Mesenchymal stem cell (in vitro differentiated cells and primary cell): ENCODE data around the gene MAFG.
A peak's percentile ranks its signal among the peaks of the same experiment; 100 is the strongest.

Experiments
- DNase-seq: peaks from one replicate; pipeline ENCODE4 v3.0.0-alpha.2; 2013
- H2AFZ ChIP-seq: one replicate; pipeline ENCODE4 v1.6.1; 2013; ENCODE audit warnings: low read depth, mild to moderate bottlenecking, control low read depth, inconsistent platforms, low read length, moderate library complexity
- H2AK5ac ChIP-seq: 2 replicates; pipeline ENCODE4 v1.6.1; 2013; ENCODE audit warnings: low read length, moderate library complexity, mild to moderate bottlenecking, inconsistent platforms; ENCODE audit not compliant: severe bottlenecking
- H2BK120ac ChIP-seq: one replicate; pipeline ENCODE4 v1.6.1; 2013; ENCODE audit warnings: low read depth, mild to moderate bottlenecking, inconsistent platforms, low read length, moderate library complexity
- H2BK12ac ChIP-seq, 2 experiments: one replicate each; pipeline ENCODE4 v1.6.1; 2013; ENCODE audit warnings: inconsistent platforms in 2 of 2, low read length in 2 of 2, mild to moderate bottlenecking in 2 of 2, moderate library complexity in 2 of 2, control low read depth in 1 of 2
- H2BK15ac ChIP-seq: one replicate; pipeline ENCODE4 v1.6.1; 2013; ENCODE audit warnings: mild to moderate bottlenecking, low read depth, inconsistent platforms; ENCODE audit not compliant: poor library complexity, severe bottlenecking
- H2BK5ac ChIP-seq: 2 replicates; pipeline ENCODE4 v1.6.1; 2013; ENCODE audit warnings: low read depth, mild to moderate bottlenecking, low read length, control low read depth, inconsistent platforms; ENCODE audit not compliant: poor library complexity, severe bottlenecking
- H3K14ac ChIP-seq, 2 experiments: one replicate each; pipeline ENCODE4 v1.6.1; 2013; ENCODE audit warnings: inconsistent platforms in 2 of 2, low read length in 2 of 2, control low read depth in 1 of 2, mild to moderate bottlenecking in 1 of 2, moderate library complexity in 1 of 2
- H3K18ac ChIP-seq, 2 experiments: one replicate each; pipeline ENCODE4 v1.6.1; 2013; ENCODE audit warnings: inconsistent platforms in 2 of 2, low read length in 2 of 2, control low read depth in 1 of 2, low read depth in 1 of 2, mild to moderate bottlenecking in 1 of 2
- H3K23ac ChIP-seq, 2 experiments: one replicate each; pipeline ENCODE4 v1.6.1; 2013; ENCODE audit warnings: inconsistent platforms in 2 of 2, low read length in 2 of 2, mild to moderate bottlenecking in 2 of 2, moderate library complexity in 2 of 2, control low read depth in 1 of 2
- H3K27ac ChIP-seq: 2 replicates; pipeline ENCODE4 v1.5.1; 2013; ENCODE audit warnings: mild to moderate bottlenecking, moderate library complexity, low read length, control low read depth, inconsistent platforms; ENCODE audit not compliant: poor library complexity, severe bottlenecking
- H3K27me3 ChIP-seq, 2 experiments: 2 replicates each; pipeline versions ENCODE4 v1.6.1 to v1.7.0; 2013; ENCODE audit warnings: low read length in 2 of 2, mild to moderate bottlenecking in 2 of 2, moderate library complexity in 2 of 2, control low read depth in 1 of 2, inconsistent platforms in 1 of 2; ENCODE audit not compliant: control insufficient read depth in 1 of 2, insufficient read depth in 1 of 2
- H3K36me3 ChIP-seq, 2 experiments: 2 replicates each; pipeline versions ENCODE4 v1.6.1 to v1.7.0; 2013; ENCODE audit warnings: low read length in 2 of 2, control low read depth in 1 of 2, inconsistent platforms in 1 of 2, low read depth in 1 of 2, mild to moderate bottlenecking in 1 of 2; ENCODE audit not compliant: insufficient read depth in 2 of 2, control insufficient read depth in 1 of 2
- H3K4ac ChIP-seq, 2 experiments: one replicate each; pipeline ENCODE4 v1.6.1; 2013; ENCODE audit warnings: inconsistent platforms in 2 of 2, low read length in 2 of 2, mild to moderate bottlenecking in 2 of 2, moderate library complexity in 2 of 2, control low read depth in 1 of 2, low read depth in 1 of 2
- H3K4me1 ChIP-seq: 2 replicates; pipeline ENCODE4 v1.6.1; 2013; ENCODE audit warnings: low read depth, low read length, control low read depth; ENCODE audit not compliant: control insufficient read depth, insufficient read depth
- H3K4me2 ChIP-seq: 2 replicates; pipeline ENCODE4 v1.6.1; 2013; ENCODE audit warnings: low read length, mild to moderate bottlenecking, inconsistent platforms; ENCODE audit not compliant: poor library complexity, severe bottlenecking
- H3K4me3 ChIP-seq, 2 experiments: 2 replicates each; pipeline versions ENCODE4 v1.5.1 to v1.7.0; 2013; ENCODE audit warnings: low read length in 2 of 2, mild to moderate bottlenecking in 2 of 2, control low read depth in 1 of 2, low read depth in 1 of 2; ENCODE audit not compliant: insufficient read depth in 1 of 2
- H3K79me1 ChIP-seq: replicated peaks from 2 replicates; pipeline ENCODE4 v1.6.1; 2013; ENCODE audit warnings: mild to moderate bottlenecking, control low read depth, low read length, inconsistent platforms; ENCODE audit not compliant: poor library complexity, severe bottlenecking
- H3K9ac ChIP-seq: 2 replicates; pipeline ENCODE4 v1.7.0; 2013; ENCODE audit warnings: mild to moderate bottlenecking, low read length, moderate library complexity
- H3K9me3 ChIP-seq: 2 replicates; pipeline ENCODE4 v1.7.0; 2013; ENCODE audit warnings: mild to moderate bottlenecking, low read length; ENCODE audit not compliant: control insufficient read depth
- H4K8ac ChIP-seq: one replicate; pipeline ENCODE4 v1.6.1; 2013; ENCODE audit warnings: inconsistent platforms, mild to moderate bottlenecking, low read length, moderate library complexity
- H4K91ac ChIP-seq: one replicate; pipeline ENCODE4 v1.6.1; 2013; ENCODE audit warnings: mild to moderate bottlenecking, low read length, inconsistent platforms
- WGBS: methylation state at CpG from one replicate; pipeline ENCODE4 v1.1.7; 2013; ENCODE audit warnings: mixed read lengths; 5-methylcytosine and 5-hydroxymethylcytosine counted together

The MAFG gene

GRCh38 chr17:81968850-81969812 is 41.6 kb upstream of the MAFG start:
- no peak overlapping the region for H2AK5ac ChIP-seq
- no peak overlapping the region for H4K8ac ChIP-seq
- H3K9ac ChIP-seq = peak overlapping the region; percentile 16
- H2BK120ac ChIP-seq = no peak overlapping the region
- H3K27me3 ChIP-seq = peaks cover 6 to 26% of the 10 kb centered on the region in 2 experiments
- no peak overlapping the region for H4K91ac ChIP-seq
- H3K79me1 ChIP-seq = no peaks in the 10 kb centered on the region
- H3K4me1 ChIP-seq = peaks cover 19% of the 10 kb centered on the region
- H3K4me3 ChIP-seq = no peak overlapping the region
- H3K9me3 ChIP-seq = peaks cover 5% of the 10 kb centered on the region
- peak overlapping the region in 1 of 2 experiments; percentile 19 for H2BK12ac ChIP-seq
- H3K18ac ChIP-seq = no peak overlapping the region
- H2BK5ac ChIP-seq = no peak overlapping the region
- H3K23ac ChIP-seq = no peak overlapping the region
- H3K14ac ChIP-seq = no peak overlapping the region
- H3K36me3 ChIP-seq = peaks cover 0 to 5% of the 10 kb centered on the region in 2 experiments
- DNase-seq = no peak
- no peak overlapping the region for H3K4ac ChIP-seq
- no peak overlapping the region for H2AFZ ChIP-seq
- WGBS = 94% methylated on average over 12 of the region's 12 CpGs
- no peak overlapping the region for H2BK15ac ChIP-seq
- no peak overlapping the region for H3K4me2 ChIP-seq
- H3K27ac ChIP-seq = no peak overlapping the region

- H3K36me3 ChIP-seq = peaks cover 0 to 5% of the 10 kb centered on the region in 2 experiments
- no peak overlapping the region for H3K4ac ChIP-seq
- H2BK12ac ChIP-seq = no peak overlapping the region
- H3K18ac ChIP-seq = no peak overlapping the region
- H3K27ac ChIP-seq = no peak overlapping the region
- no peak overlapping the region for H3K4me2 ChIP-seq
- no peak overlapping the region for H2BK5ac ChIP-seq
- no peak overlapping the region for H3K14ac ChIP-seq
- H2BK15ac ChIP-seq = no peak overlapping the region
- H3K9ac ChIP-seq = peak overlapping the region; percentile 16
- no peak overlapping the region for H2AFZ ChIP-seq
- no peak overlapping the region for H4K8ac ChIP-seq
- no peak for DNase-seq
- peaks cover 1% of the 10 kb centered on the region for H3K9me3 ChIP-seq
- WGBS = 68% methylated on average over 6 of the region's 7 CpGs
- H3K27me3 ChIP-seq = peaks cover 13 to 34% of the 10 kb centered on the region in 2 experiments
- H3K4me3 ChIP-seq = no peak overlapping the region
- peaks cover 19% of the 10 kb centered on the region for H3K4me1 ChIP-seq
- no peak overlapping the region for H2AK5ac ChIP-seq
- H3K23ac ChIP-seq = no peak overlapping the region
- H3K79me1 ChIP-seq = no peaks in the 10 kb centered on the region
- no peak overlapping the region for H4K91ac ChIP-seq
- H2BK120ac ChIP-seq = no peak overlapping the region
These were observed 40.8 kb upstream of the MAFG start for GRCh38 chr17:81968396-81968745.

- peaks cover 19% of the 10 kb centered on the region for H3K4me1 ChIP-seq
- H3K9me3 ChIP-seq = no peaks in the 10 kb centered on the region
- peak overlapping the region; percentile 16 for H3K9ac ChIP-seq
- no peak overlapping the region for H3K4me3 ChIP-seq
- H3K27me3 ChIP-seq = peaks cover 19 to 40% of the 10 kb centered on the region in 2 experiments
- no peak overlapping the region for H2BK120ac ChIP-seq
- peak overlapping the region in 1 of 2 experiments; percentile 57 for H3K14ac ChIP-seq
- no peak overlapping the region for H2AK5ac ChIP-seq
- peak overlapping the region; percentile 14 to 85 for H3K18ac ChIP-seq
- no peak overlapping the region for H3K27ac ChIP-seq
- H2BK5ac ChIP-seq = no peak overlapping the region
- H3K79me1 ChIP-seq = no peaks in the 10 kb centered on the region
- H3K4ac ChIP-seq = peak overlapping the region in 1 of 2 experiments; percentile 52
- H3K36me3 ChIP-seq = peaks cover 0 to 5% of the 10 kb centered on the region in 2 experiments
- H4K8ac ChIP-seq = peak overlapping the region; percentile 5
- peak overlapping the region in 1 of 2 experiments; percentile 37 for H2BK12ac ChIP-seq
- 29% methylated on average over 36 of the region's 36 CpGs for WGBS
- H3K23ac ChIP-seq = no peak overlapping the region
- H2AFZ ChIP-seq = peak overlapping the region; percentile 19
- H3K4me2 ChIP-seq = peak overlapping the region; percentile 38
- peak; percentile 81 for DNase-seq
- H4K91ac ChIP-seq = peak overlapping the region; percentile 8
- peak overlapping the region; percentile 80 for H2BK15ac ChIP-seq
These were observed 40.2 kb upstream of the MAFG start for GRCh38 chr17:81967533-81968395.

- H3K18ac ChIP-seq = peak overlapping the region in 1 of 2 experiments; percentile 85
- WGBS = 78% methylated on average over 5 of the region's 5 CpGs
- H4K91ac ChIP-seq = peak overlapping the region; percentile 8
These were observed 39.7 kb upstream of the MAFG start for GRCh38 chr17:81967244-81967532.

More at GRCh38 chr17:81967244-81967532, 39.7 kb upstream of the MAFG start:
- Histone ChIP-seq H3K4me3 (no peak overlapping the region), H3K27ac (no peak overlapping the region), H3K9ac (no peak overlapping the region), H3K36me3 (peaks cover 0 to 5% of the 10 kb centered on the region in 2 experiments), H3K14ac (no peak overlapping the region), H3K4ac (peak overlapping the region in 1 of 2 experiments; percentile 50), H3K79me1 (no peaks in the 10 kb centered on the region), H3K9me3 (no peaks in the 10 kb centered on the region), H2BK12ac (peak overlapping the region; percentile 23 to 72), H4K8ac (no peak overlapping the region), H3K4me2 (no peak overlapping the region), H3K4me1 (peaks cover 19% of the 10 kb centered on the region), H2BK5ac (no peak overlapping the region), H2BK15ac (peak overlapping the region; percentile 80), H3K27me3 (peaks cover 25 to 46% of the 10 kb centered on the region in 2 experiments), H2AK5ac (no peak overlapping the region), H2BK120ac (peak overlapping the region; percentile 66), H2AFZ (no peak overlapping the region), H3K23ac (no peak overlapping the region)
- DNase-seq = no peak
